ENCODE data around the gene ATL3.

ATL3 gene

GRCh38 chr11:63629426-63629825, 41.8 kb downstream of the ATL3 start:
- no peak for TF ChIP-seq EZH2phosphoT487 (IDR thresholded peaks at IDR 0.05; ENCODE audit: borderline replicate concordance)
- no peak for TF ChIP-seq CTCF (conservative IDR thresholded peaks at IDR 0.05; ENCODE audit: low read length)
- Histone ChIP-seq H2AFZ (ENCODE audit: low read length) (no peak overlapping the region), H3K36me3 (ENCODE audit: insufficient read depth, low read length) (peaks cover 64% of the 10 kb centered on the region; the same call in 1 of the 2 replicates), H3K4me3 (ENCODE audit: low read length, poor library complexity, severe bottlenecking) (no peak overlapping the region), H3K27me3 (ENCODE audit: insufficient read depth, low read length, poor library complexity, severe bottlenecking) (no peaks in the 10 kb centered on the region), H4K20me1 (ENCODE audit: insufficient read depth, low read length, poor library complexity, severe bottlenecking) (no peaks in the 10 kb centered on the region), H3K9me2 (replicated peaks; ENCODE audit: low read depth, low read length) (no peaks in the 10 kb centered on the region), H3K79me2 (ENCODE audit: insufficient read depth, low read length) (no peaks in the 10 kb centered on the region), H3K9ac (ENCODE audit: low read depth, low read length, poor library complexity, severe bottlenecking) (no peak overlapping the region), H3K4me2 (ENCODE audit: low read depth, low read length, poor library complexity, severe bottlenecking) (no peak overlapping the region), H3K9me3 (ENCODE audit: insufficient read depth, low read depth, low read length) (no peaks in the 10 kb centered on the region), H3F3A (ENCODE audit: low read depth) (no peaks in the 10 kb centered on the region), H3K4me1 (ENCODE audit: insufficient read depth, low read length, poor library complexity, severe bottlenecking) (no peaks in the 10 kb centered on the region)

GRCh38 chr11:63623513-63624140, 47.5 kb downstream of the ATL3 start:
- Histone ChIP-seq H3K79me2 (ENCODE audit: insufficient read depth, low read length) (no peaks in the 10 kb centered on the region), H3K27me3 (ENCODE audit: insufficient read depth, low read length, poor library complexity, severe bottlenecking) (no peaks in the 10 kb centered on the region), H4K20me1 (ENCODE audit: insufficient read depth, low read length, poor library complexity, severe bottlenecking) (no peaks in the 10 kb centered on the region), H2AFZ (ENCODE audit: low read length) (no peak overlapping the region), H3K36me3 (ENCODE audit: insufficient read depth, low read length) (peaks cover 13% of the 10 kb centered on the region; the same call in 1 of the 2 replicates), H3K4me1 (ENCODE audit: insufficient read depth, low read length, poor library complexity, severe bottlenecking) (no peaks in the 10 kb centered on the region), H3K9me2 (replicated peaks; ENCODE audit: low read depth, low read length) (no peaks in the 10 kb centered on the region), H3K9ac (ENCODE audit: low read depth, low read length, poor library complexity, severe bottlenecking) (no peak overlapping the region), H3K9me3 (ENCODE audit: insufficient read depth, low read depth, low read length) (no peaks in the 10 kb centered on the region), H3K4me3 (ENCODE audit: low read length, poor library complexity, severe bottlenecking) (no peak overlapping the region), H3F3A (ENCODE audit: low read depth) (no peaks in the 10 kb centered on the region), H3K4me2 (ENCODE audit: low read depth, low read length, poor library complexity, severe bottlenecking) (no peak overlapping the region)
- TF ChIP-seq EZH2phosphoT487 (IDR thresholded peaks at IDR 0.05; ENCODE audit: borderline replicate concordance) (no peak), CTCF (conservative IDR thresholded peaks at IDR 0.05; ENCODE audit: low read length) (no peak)

- Histone ChIP-seq H2AFZ (ENCODE audit: low read length) (no peak overlapping the region), H3K4me2 (ENCODE audit: low read depth, low read length, poor library complexity, severe bottlenecking) (no peak overlapping the region), H3K9me2 (replicated peaks; ENCODE audit: low read depth, low read length) (no peaks in the 10 kb centered on the region), H3K79me2 (ENCODE audit: insufficient read depth, low read length) (no peaks in the 10 kb centered on the region), H3K4me3 (ENCODE audit: low read length, poor library complexity, severe bottlenecking) (no peak overlapping the region), H3K36me3 (ENCODE audit: insufficient read depth, low read length) (peaks cover 4% of the 10 kb centered on the region; the same call in 1 of the 2 replicates), H3K9me3 (ENCODE audit: insufficient read depth, low read depth, low read length) (no peaks in the 10 kb centered on the region), H3K9ac (ENCODE audit: low read depth, low read length, poor library complexity, severe bottlenecking) (no peak overlapping the region), H3F3A (ENCODE audit: low read depth) (no peaks in the 10 kb centered on the region), H4K20me1 (ENCODE audit: insufficient read depth, low read length, poor library complexity, severe bottlenecking) (no peaks in the 10 kb centered on the region), H3K4me1 (ENCODE audit: insufficient read depth, low read length, poor library complexity, severe bottlenecking) (no peaks in the 10 kb centered on the region), H3K27me3 (ENCODE audit: insufficient read depth, low read length, poor library complexity, severe bottlenecking) (no peaks in the 10 kb centered on the region)
- no peak for TF ChIP-seq CTCF (conservative IDR thresholded peaks at IDR 0.05; ENCODE audit: low read length)
These were observed 48.9 kb downstream of the ATL3 start for GRCh38 chr11:63622323-63622722.
